HG03280 (cell line): ENCODE results near the gene SAMD3.
A peak's percentile ranks its signal among the peaks of the same experiment; 100 is the strongest.
"Not testable (repeated sequence)": the region's sequence is repeated elsewhere in the genome, so short reads cannot be mapped to it uniquely, and the experiment has no call there.

Experiments
- ATAC-seq: cut with Tn5 transposase; IDR thresholded peaks from one replicate; pipeline ENCODE4 v1.9.1; 2021; ENCODE audit warnings: mild to moderate bottlenecking, moderate library complexity; ENCODE audit not compliant: unreplicated experiment

The SAMD3 gene

DNA sequence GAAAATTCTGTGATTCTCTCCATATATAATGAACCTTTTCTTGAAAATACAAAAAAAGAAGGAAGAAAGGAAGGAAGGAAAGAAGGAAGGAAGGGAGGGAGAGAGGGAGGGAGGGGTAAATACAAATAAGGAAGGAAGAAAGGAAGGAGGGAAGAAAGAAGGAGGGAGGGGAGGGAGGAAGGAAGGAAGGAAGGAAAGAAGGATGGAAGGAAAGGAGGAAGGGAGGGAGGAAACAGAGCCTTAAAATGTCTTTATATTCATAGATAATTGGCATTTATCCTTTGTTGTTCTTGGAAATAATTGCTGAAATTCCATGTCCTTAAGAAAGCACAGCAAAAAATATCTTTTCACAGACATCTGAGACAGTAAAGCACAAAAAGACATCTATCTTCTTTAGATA lies 40.3 kb downstream of the SAMD3 start:
- no peak for ATAC-seq

DNA sequence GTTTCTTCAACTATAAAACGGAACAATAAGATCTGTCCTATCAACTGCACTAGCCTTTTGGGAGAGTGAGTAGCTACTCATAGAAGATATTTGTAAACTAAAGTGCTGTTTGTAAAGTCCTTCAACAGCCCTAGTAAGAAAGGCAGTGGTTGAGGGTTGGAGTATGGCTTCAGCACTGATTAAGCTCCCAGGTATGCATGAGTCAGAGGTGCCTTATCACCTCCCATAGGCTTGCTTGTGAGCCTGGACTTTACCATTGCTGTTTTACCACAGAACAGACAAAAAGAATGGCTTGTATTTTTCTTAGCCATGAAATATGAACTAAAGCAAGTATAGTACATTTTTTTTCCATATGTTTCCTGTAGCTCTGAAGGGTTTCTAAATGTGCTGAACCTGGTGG lies 44.1 kb downstream of the SAMD3 start:
- ATAC-seq: no peak

DNA sequence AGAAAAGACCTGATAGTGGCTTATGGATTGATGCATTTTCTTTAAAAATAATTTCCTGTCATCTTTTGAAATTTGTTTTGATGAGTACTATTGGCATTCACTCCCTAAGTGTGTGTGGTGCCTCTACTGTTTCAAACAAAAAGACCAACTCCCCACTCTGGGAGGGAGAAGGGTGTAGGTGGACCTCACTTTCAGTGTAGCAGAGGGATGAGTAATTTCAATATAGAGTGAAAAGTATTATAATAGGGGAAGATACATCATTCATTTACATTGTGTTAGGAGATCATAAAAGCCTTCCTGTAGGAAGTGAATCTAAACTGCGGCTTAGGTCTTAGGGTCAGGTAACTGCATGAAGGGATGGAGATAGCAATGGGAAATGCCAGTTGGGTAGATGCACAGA lies 46.4 kb downstream of the SAMD3 start:
- no peak for ATAC-seq

DNA sequence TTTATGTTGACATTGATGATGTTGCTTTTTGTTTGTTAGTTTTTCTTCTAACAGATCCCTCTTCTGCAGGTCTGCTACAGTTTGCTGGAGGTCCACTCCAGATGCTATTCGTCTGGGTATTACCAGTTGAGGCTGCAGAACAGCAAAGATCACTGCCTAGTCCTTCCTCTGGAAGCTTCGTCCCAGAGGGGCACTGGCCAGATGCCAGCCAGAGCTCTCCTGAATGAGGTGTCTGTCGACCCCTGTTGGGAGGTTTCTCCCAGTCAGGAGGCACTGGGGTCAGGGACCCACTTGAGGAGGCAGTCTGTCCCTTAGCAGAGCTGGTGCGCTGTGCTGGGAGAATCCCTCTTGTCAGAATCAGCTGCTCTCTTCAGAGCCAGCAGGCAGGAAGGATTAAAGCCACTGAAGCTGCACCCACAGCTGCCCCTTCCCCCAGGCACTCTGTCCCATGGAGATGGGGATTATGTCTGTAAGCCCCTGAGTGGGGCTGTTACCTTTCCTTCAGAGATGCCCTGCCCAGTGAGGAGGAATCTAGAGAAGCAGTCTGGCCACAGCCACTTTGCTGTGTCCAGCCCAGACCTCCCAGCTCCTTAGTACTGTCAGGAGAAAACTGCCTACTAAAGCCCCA lies 49.3 kb downstream of the SAMD3 start:
- not testable (repeated sequence) for ATAC-seq

DNA sequence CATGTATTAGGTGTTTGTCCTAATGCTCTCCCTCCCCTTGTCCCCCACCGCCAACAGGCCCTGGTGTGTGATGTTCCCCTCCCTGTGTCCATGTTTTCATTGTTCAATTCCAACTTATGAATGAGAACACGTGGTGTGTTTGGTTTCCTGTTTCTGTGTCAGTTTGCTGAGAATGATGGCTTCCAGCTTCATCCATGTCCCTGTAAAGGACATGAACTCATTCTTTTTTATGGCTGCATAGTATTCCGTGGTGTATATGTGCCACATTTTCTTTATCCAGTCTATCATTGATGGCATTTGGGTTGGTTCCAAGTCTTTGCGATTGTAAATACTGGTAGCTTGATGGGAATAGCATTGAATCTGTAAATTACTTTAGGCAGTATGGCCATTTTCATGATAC lies 52.6 kb downstream of the SAMD3 start:
- ATAC-seq: not testable (repeated sequence)

DNA sequence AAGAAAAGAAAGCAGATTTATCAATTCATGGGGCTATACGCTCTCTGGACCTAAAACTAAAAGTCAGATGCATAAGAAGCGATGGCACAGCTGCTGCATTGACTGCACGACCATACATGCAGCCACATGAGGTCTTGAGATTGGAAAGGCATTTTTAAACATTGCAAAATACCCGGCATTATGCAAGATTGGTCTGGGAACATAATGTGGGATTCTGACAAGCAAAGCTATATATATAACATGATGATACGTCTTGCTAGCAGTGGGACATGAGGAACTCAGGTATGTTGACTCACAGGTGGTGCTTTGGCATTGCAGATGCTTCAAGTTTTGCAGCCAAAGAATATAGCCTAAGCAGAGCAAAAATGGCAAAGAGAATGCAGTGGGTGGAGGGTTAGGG lies 55.1 kb downstream of the SAMD3 start:
- ATAC-seq: no peak

DNA sequence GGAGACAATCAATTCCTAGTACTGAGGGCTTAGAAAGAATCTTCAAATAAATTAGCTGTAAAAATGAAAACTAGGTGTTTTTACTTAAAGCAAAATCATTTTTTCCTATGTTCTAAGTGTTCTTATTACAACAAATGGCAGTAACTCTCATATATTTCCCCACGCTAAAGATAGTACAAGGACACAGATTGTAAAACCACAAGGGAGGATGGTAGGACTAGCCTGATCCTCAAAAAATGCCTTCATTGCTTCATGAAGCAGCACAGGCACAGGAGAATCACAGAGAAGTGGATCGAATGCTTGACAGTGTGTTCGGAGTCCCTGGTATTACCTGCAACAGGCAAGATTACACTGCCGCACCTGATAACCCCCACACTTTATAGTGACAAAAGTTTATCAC lies 58.5 kb downstream of the SAMD3 start:
- no peak for ATAC-seq

DNA sequence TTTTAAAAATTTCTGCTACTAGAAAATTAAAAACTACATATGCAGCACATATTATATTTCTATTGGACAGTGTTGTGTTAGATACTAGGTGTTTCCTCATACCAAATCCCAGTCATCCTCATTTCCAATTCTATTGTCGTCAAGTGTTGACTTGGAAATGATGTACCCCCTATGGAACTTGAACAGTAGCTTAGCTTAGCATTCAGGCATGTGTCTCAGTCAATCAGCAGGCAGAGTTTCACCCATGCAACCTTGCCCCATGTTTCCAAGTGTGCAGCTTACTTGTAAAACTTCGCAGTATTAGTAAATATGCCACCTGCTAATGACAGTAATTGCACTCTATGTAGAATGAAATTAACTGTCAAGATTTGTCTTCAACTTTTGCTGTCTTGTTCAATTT lies 59.5 kb downstream of the SAMD3 start:
- ATAC-seq: no peak

DNA sequence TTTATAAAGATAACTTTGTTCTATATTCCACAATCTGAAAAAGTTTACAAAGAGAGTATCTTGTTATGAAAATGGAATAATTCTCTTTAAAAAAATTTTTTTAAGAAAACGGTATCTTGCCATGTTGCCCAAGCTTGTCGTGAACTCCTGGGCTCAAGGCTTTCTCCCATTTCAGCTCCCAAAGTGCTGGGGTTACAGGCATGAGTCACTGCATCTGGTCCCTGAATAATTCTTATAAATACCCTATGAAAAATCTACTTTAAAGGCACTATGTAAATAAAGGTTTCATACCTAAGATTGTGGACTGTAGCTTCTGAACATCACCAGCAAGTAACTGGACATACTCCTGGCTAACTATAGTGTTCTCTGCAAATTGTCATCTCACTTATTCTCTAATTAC lies 60.3 kb downstream of the SAMD3 start:
- no peak for ATAC-seq

DNA sequence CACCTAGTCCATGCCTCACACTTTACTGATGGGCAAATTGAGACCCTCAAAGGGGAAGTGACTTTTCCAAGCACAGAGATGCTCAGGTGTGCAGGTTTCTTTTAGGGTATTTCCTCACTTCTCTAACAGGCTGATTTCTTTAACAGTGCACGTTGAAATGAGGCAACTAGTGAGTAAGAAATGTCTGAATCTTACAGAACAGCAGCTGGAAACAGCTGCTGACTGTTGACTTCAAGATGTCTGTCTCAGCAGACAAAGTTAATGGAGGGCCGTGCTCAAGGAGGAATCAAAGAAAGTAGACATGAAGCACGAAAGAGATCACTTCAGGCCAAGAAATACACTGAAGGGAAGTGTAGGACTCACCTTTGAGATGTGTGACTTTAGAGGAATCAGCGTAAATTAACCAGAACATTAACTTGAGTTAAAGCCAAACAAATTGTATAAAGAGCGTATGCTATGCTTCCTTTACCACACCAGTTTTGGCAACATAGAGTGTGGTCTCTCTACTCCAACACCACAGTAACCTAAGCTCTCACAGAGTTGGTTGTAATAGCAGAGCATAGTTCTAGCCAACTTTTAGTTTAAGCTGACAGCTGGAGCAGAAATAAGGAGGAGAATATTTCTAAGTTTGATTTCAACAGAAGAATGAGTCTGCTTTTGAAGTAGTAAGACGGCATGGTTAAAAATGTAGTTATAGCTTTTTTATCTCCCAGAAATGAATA lies 60.9 kb downstream of the SAMD3 start:
- no peak for ATAC-seq

DNA sequence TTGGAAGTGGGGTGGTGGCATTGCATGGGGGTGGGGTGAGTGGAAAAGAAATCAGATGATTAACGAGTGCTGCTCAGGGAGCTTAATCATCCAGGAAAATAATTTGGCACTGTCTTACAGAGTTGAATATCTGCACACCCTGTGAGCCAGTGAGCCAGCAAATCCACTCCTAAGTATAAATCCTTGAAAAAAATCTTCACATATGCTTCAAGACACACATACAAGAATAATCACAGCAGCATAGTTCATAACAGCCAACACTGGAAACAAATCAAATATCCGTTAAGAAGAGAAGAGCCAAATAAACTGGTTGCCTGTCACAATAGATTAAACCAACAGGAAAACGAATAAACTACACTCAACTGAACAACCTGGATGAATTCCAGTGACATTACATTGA lies 62.8 kb downstream of the SAMD3 start:
- ATAC-seq: no peak

DNA sequence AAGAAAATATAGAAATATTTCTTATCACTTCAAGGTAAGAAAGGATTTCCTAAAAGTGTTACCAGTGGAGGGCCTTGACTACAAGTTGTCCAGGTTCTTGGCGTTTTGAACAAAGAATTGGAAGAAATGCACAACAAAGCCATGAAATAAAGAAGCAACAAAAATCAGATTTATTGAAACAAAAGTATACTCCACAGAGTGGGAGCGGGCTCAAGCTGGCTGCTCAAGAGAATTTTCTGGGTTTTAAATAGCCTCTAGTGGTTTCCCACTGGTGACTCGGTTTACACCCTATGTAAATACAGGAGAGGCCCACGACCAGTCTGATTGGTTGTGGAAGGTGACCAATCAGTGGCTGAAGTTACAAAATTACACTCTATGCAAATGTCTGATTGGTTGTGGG lies 64.2 kb downstream of the SAMD3 start:
- no peak for ATAC-seq

DNA sequence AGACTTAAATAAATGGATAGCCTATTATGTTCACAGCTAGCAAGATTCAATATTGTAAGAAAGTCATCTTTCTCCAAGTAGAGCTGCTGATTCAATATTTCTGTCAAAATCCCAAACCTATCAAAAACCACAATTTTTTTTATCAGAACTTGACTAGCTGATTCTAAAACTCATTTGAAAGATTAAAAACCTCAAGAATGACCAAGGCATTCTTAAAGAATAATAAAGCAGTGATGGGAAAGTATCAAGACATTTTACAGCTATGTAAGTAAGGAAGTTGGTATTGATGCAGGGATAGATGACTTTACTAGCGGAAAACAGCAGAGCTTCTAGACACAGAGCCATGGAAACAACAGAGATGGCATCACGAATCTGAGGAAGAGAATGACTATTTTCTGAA lies 64.7 kb downstream of the SAMD3 start:
- no peak for ATAC-seq

DNA sequence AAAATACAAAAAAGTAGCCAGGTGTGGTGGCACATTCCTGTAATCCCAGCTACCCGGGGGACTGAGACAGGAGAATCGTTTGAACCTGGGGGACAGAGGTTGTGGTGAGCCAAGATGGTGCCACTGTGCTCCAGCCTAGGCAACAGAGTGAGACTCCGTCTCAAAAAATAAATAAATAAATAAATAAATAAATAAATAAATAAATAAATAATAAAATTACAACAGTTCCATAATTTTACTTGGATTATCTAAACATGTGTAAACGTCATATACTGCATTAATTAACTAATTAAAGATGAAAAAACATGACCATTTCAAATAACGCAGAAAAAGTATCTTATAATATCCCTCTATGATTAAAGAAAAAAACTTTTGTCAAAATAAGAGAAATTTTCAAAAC lies 65.8 kb downstream of the SAMD3 start:
- ATAC-seq: no peak

DNA sequence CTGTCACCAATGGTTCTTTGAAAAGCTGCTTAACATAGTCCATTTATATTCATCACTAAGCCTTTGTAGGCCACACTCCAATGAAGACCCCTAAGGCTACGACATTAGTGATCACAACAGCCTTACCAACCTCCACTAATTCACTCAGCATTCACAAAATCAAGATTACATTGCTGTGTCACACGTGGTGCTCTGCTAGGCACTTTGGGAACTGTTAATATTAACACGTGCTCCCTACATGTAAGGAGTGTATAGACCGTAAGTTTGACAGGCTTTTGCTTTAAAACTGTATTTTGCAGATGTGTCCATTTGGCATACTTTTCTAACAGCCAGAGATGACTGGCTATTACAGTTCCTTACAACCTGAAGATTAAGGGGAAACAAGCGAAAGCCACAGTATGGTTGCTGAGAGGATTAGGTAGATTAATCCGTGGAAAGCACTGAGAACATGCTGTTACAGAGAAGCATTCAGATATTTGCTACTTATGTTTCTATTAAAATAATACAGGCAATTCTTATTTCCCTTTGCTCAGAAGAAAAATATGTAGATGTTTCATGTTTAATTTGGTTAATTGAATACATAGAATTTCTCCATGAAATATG lies 69.7 kb downstream of the SAMD3 start:
- ATAC-seq: no peak

DNA sequence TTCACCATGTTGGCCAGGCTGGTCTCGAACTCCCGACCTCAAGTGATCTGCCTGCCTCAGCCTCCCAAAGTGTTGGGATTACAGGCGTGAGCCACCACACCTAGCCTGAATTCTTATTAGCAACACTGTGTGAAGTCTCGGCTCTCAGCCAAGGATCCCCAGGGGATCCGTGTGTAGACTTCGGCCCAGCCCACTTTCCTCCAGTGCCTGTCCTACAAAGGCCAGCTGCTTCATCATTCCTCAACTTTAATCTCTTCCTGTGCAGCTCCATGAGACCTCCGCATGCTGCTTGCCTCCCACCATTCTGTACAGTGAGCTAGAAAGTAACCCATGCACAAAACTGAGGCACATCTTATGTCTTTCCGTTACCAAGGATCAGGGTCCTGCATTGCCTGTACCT lies 71.8 kb downstream of the SAMD3 start:
- no peak for ATAC-seq

DNA sequence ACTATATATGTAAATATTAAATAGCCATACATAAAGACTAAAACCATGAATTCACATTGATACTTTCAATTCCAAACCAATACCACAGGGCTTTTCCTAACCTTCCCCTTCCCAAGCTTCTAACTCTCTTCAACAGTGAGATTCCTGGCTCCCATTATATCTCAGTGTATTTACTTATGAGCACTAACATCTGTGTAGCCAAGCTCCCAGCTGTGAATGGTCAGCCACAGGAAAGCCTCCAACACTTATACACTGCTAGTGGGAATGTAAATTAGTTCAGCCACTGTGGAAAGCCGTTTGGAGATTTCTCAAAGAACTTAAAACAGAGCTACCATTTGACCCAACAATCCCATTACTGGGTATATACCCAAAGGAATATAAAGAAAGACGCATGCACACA lies 73.7 kb downstream of the SAMD3 start:
- not testable (repeated sequence) for ATAC-seq

DNA sequence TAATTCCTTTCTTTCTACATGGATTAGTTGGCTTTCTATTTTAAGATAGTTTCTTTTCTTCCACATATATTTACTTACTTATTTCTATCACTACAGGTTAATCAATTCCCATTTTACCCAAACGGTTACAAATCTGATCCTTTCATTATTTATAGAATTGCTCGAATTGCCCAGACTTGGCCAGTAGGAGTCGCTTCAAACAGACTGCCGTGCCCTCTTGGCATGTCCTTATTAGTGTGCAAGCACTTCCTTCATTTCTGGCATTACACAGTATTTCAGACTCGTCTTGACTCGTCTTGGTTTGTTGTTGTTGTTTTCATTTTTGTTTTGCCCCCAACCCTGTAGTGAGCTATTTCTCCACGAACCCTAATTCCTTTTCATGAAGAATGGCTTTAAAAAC lies 74.6 kb downstream of the SAMD3 start:
- ATAC-seq: peak; percentile 58

DNA sequence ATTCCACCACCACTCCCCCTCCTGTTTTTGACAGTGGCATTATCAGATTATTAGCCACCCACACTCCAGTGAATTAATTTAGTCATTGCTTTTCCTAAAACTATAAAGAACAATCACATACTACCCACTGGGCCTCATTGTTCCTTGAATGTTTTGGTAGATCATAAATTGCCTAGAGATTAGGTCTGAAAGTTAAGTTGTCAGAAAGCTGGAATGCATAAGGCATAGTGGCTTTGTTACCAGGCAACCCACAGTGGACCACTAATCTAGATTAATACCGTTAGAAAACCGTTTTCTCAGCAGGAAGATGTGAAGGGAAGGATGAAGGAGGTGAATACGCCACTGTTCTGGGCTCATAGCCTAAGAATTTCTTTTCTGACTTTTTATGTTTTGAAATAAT lies 75.6 kb downstream of the SAMD3 start:
- no peak for ATAC-seq

DNA sequence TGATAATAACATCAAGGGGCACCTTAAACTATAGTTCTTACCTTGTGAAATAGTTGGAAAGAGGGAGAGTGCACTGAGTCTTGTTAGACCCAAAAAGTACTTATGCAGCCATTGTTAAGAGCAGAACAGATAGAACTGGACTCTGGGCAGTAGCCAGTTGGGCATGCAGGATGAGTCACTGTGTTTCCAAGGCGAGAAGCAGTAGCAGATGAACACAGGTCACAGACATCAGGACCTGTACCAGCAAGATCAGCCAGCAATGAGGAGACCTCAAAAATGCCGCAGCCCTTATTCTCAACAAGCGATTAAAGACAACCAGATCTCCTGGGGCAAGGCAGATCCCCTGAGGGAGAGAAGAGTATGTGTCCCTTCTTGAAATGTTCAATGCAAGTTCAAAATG lies 79.0 kb downstream of the SAMD3 start:
- ATAC-seq: no peak

DNA sequence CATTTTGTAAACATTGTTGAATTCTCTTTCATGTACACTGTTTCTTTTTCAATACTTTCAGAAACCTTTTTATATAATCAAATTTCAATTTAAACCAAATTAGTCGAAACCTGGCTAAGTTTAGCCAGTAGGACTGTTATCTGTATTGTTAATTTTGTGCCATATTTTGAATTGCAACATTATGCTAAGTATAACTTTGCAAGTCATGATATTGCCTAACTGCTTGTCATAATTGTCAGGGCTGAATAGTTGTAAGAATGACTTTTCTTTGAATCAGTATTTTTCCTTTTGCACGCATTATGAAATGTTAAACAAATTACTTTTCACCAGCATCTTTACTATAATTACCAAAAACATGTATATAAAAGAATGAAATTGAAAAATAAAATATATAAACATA lies 82.7 kb downstream of the SAMD3 start:
- no peak for ATAC-seq

DNA sequence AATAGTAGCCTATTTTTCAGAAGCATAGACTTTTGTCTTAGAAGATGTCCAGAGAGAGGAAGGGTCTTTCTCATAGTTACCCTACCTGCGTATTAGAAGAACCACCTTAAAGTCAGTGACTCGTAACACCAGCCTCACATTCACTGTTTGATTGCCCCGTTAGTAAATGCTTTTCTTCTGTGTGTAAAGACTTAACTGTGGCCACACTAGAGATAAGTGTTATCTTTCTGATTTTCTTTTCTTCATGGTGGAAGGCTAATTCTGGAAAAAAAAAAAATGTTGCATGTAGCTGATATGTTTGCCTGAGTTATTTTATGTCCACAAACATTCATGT lies 83.9 kb downstream of the SAMD3 start:
- ATAC-seq: no peak
